ENCODE measurements around the gene CDCA3. TPM values are rescaled to one million over a fixed set of nuclear protein-coding genes. Genes with fewer than 3 reads are reported as not detected.

Gene CDCA3
- total and polyA plus RNA-seq, 2 of the 13 experiments (the other 11 are each of a cell fraction or from before 2014, with no cell fraction given): 32.7 to 56.5 TPM

GRCh38 chr12:6820166-6820565, 30.9 kb downstream of the CDCA3 start:
- DNase-seq (ENCODE audit: low spot score) (no peak), FAIRE-seq (no peak), ATAC-seq (peak; percentile 3; the same call in 2 of the 3 replicates)
- BruUV-seq (replicated peaks): no TSS peak
- Histone ChIP-seq H3K9ac (ENCODE audit: insufficient read depth, low read depth, low read length) (no peak overlapping the region), H3K4me2 (ENCODE audit: low read depth, low read length) (no peak overlapping the region), H3K4me1 (ENCODE audit: insufficient read depth, low read length) (peaks cover 42% of the 10 kb centered on the region), H4K20me1 (ENCODE audit: insufficient read depth, low read length) (no peaks in the 10 kb centered on the region), H3K4me3 (replicated peaks in 1 of 3; ENCODE audit: insufficient read depth in 1 of 3, low read depth in 2 of 3, low read length in 3 of 3) (no peak overlapping the region), H2AFZ (ENCODE audit: low read length) (no peak overlapping the region), H3K27me3 (ENCODE audit: control insufficient read depth in 1 of 2, insufficient read depth in 2 of 2, low read length in 2 of 2) (peaks cover 7 to 34% of the 10 kb centered on the region in 2 experiments; a peak in 4 of 5 replicates), H3K9me3 (ENCODE audit: low read length) (no peaks in the 10 kb centered on the region), H3K27ac (ENCODE audit: extremely low read length, insufficient read depth, low read length) (no peak overlapping the region), H3K36me3 (replicated peaks in 1 of 2; ENCODE audit: control insufficient read depth in 1 of 2, insufficient read depth in 2 of 2, low read length in 2 of 2) (no peaks in the 10 kb centered on the region), H3K79me2 (ENCODE audit: insufficient read depth, low read length) (no peaks in the 10 kb centered on the region)
- POLR2A ChIA-PET: no interaction called here
- 70% methylated on average over 2 of the region's 5 CpGs for WGBS (ENCODE audit: low lambda C conversion rate)
- CTCF ChIA-PET (ENCODE audit: low intra/inter-chr PET ratio, low total read pairs): no interaction called here
- intact Hi-C loops (cut with micrococcal nuclease; ENCODE audit: unreplicated experiment): loop anchor here (10.0 kb wide), 1 partner anchor 205 kb away; no protein-coding TSS in a partner anchor
- TF ChIP-seq MLX (CRISPR knock-in tag; IDR thresholded peaks at IDR 0.05): no peak
- no peak for TF ChIP-seq HOMEZ (CRISPR knock-in tag; IDR thresholded peaks at IDR 0.05; ENCODE audit: low read depth)
- TF ChIP-seq NCOA2 (CRISPR knock-in tag; IDR thresholded peaks at IDR 0.05): no peak
- peak in 1 of 2 experiments; percentile 27; a peak in 1 of 4 replicates for TF ChIP-seq POLR2A (IDR thresholded peaks at IDR 0.05; ENCODE audit: insufficient read depth in 1 of 2, low read depth in 2 of 2, low read length in 2 of 2)
- TF ChIP-seq SAP130 (CRISPR knock-in tag; IDR thresholded peaks at IDR 0.05; ENCODE audit: low read depth): no peak
- TF ChIP-seq ZHX2 (IDR thresholded peaks at IDR 0.05; ENCODE audit: low read depth): no peak
- no peak for TF ChIP-seq ZHX2 (CRISPR knock-in tag; IDR thresholded peaks at IDR 0.05; ENCODE audit: borderline replicate concordance)
- in situ Hi-C loops (cut with HindIII; ENCODE audit: extremely low pct_ligation_motif_present, low pct_unique_long_range_greater_than_20kb): no loop called here

Measured in HepG2 (cell line).